Ishikawa (cell line): ENCODE measurements around the gene WNT7A.

Source experiments
- CEBPB ChIP-seq: IDR thresholded peaks from 2 replicates; pipeline ENCODE4 v1.6.1; 2012
- CREB1 ChIP-seq: IDR thresholded peaks from 2 replicates; pipeline ENCODE4 v1.6.1; 2012; ENCODE audit warnings: low read depth
- EGR1 ChIP-seq: IDR thresholded peaks from 2 replicates; pipeline ENCODE4 v1.6.1; 2012
- EP300 ChIP-seq: IDR thresholded peaks from 2 replicates; pipeline ENCODE4 v1.6.1; 2012; ENCODE audit warnings: borderline replicate concordance
- FOXM1 ChIP-seq: IDR thresholded peaks from 2 replicates; pipeline ENCODE4 v1.6.1; 2012; ENCODE audit warnings: low read depth, borderline replicate concordance
- MAX ChIP-seq: IDR thresholded peaks from 2 replicates; pipeline ENCODE4 v1.6.1; 2012
- NFIC ChIP-seq: IDR thresholded peaks from 2 replicates; pipeline ENCODE4 v1.6.1; 2012
- RAD21 ChIP-seq: IDR thresholded peaks from 2 replicates; pipeline ENCODE4 v1.6.1; 2012; ENCODE audit warnings: low read depth
- REST ChIP-seq: IDR thresholded peaks from 2 replicates; pipeline ENCODE4 v1.6.1; 2012; ENCODE audit warnings: low read depth, mild to moderate bottlenecking
- TAF1 ChIP-seq: IDR thresholded peaks from 2 replicates; pipeline ENCODE4 v1.6.1; 2012; ENCODE audit warnings: low read depth, mild to moderate bottlenecking
- TCF12 ChIP-seq: IDR thresholded peaks from 2 replicates; pipeline ENCODE4 v1.6.1; 2012; ENCODE audit warnings: low read depth
- TEAD4 ChIP-seq: IDR thresholded peaks from 2 replicates; pipeline ENCODE4 v1.6.1; 2012
- YY1 ChIP-seq: IDR thresholded peaks from 2 replicates; pipeline ENCODE4 v1.6.1; 2012; ENCODE audit warnings: low read depth
- ZBTB7A ChIP-seq: IDR thresholded peaks from 2 replicates; pipeline ENCODE4 v1.6.1; 2012; ENCODE audit warnings: low read depth
- TF ChIP-seq, protein P1 (sequence below): IDR thresholded peaks from 2 replicates; pipeline ENCODE4 v1.6.1; 2012

The WNT7A gene

DNA sequence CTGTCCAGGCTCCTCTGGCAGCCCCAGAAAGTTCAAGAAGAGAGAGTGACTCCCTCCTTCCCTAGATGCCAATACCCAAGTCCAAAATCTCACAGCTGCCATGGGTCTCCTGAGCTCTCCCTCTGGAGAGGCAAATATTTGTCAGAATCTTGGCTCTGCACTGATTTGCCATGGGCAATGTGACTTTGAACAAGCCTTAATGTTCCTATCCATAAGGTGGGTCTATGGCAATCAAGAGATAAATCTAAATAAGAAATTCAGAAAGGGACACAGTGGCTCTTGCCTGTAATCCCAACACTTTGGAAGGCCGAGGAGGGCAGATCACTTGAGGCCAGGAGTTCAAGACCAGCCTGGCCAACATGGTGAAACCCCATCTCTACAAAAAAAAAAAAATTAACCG is 12.4 kb upstream of the WNT7A start:
- TF ChIP-seq FOXM1 (no peak), REST (no peak), YY1 (no peak), CREB1 (no peak), CEBPB (no peak), NFIC (no peak), MAX (no peak), ZBTB7A (no peak), TAF1 (no peak), EP300 (no peak), TCF12 (no peak), TEAD4 (no peak), RAD21 (no peak)
- TF ChIP-seq, protein P1, sequence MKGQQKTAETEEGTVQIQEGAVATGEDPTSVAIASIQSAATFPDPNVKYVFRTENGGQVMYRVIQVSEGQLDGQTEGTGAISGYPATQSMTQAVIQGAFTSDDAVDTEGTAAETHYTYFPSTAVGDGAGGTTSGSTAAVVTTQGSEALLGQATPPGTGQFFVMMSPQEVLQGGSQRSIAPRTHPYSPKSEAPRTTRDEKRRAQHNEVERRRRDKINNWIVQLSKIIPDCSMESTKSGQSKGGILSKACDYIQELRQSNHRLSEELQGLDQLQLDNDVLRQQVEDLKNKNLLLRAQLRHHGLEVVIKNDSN: no peak

DNA sequence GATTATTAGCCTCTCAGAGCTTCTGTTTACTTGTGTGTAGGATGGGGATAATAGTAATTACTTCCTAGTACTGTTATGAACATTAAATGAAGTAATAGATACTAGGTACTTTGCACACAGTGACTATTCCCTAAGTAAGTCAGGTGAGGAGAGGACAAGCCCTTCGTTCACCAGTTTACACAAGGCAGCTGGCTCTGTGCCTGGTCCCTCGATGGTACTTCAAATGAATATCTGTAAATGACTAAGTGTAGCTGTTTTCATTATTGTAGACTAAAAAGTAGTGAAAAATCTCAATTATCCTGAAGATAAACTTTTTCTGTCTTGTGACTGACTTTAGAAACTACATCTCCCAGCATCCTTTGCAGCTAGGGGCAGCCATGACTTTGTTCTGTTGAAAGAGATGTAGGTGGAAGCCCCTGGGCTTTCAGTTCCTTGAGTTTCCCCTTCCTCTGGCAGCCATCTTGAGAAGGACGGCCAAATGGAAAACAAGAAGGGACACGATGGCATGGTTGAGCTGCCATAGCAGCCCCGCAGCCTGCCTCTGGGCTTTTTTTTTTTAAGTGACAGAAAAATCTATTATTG is 11.7 kb upstream of the WNT7A start:
- peak; percentile 88 for TF ChIP-seq YY1
- no peak for TF ChIP-seq RAD21

DNA sequence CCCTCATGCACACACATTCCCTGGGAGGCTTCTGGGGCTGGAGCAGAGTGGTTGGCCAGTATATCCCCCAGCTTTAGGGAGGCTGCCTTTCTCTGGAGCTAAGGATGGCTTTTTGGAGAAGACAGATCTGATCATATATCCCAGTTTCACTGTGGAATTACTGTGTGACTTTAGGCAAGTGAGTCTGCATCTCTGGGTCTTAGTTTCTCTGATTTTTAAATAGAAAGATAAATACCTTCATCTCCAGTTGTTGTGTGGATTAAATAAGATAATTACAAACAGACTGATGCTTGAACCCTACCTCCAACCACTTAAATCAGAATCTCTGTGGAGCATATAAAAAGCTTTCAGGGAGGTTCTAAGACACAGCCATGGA is 11.1 kb upstream of the WNT7A start:
- TF ChIP-seq EGR1 (no peak), CEBPB (no peak), MAX (no peak)

GRCh38 chr3:13890377-13891016 is 10.6 kb upstream of the WNT7A start:
- TF ChIP-seq TAF1 (no peak), MAX (no peak), ZBTB7A (no peak), EGR1 (no peak), TEAD4 (no peak), CREB1 (no peak), YY1 (no peak), NFIC (no peak), CEBPB (no peak), TCF12 (no peak), EP300 (no peak), FOXM1 (no peak), REST (no peak), RAD21 (no peak)
- TF ChIP-seq, protein P1: no peak

GRCh38 chr3:13888576-13888975 is 8.7 kb upstream of the WNT7A start:
- TF ChIP-seq CEBPB: no peak

- no peak for TF ChIP-seq ZBTB7A
- TF ChIP-seq, protein P1: no peak
- no peak for TF ChIP-seq CREB1
- no peak for TF ChIP-seq CEBPB
- TF ChIP-seq TEAD4: no peak
- TF ChIP-seq REST: no peak
- no peak for TF ChIP-seq FOXM1
- no peak for TF ChIP-seq TAF1
- no peak for TF ChIP-seq RAD21
- no peak for TF ChIP-seq EP300
- TF ChIP-seq NFIC: no peak
- no peak for TF ChIP-seq EGR1
- no peak for TF ChIP-seq MAX
- no peak for TF ChIP-seq YY1
- TF ChIP-seq TCF12: no peak
Measured at GRCh38 chr3:13887495-13888300, 7.8 kb upstream of the WNT7A start.
